Measurements from ENCODE around the gene MINDY4.

MINDY4 gene

DNA sequence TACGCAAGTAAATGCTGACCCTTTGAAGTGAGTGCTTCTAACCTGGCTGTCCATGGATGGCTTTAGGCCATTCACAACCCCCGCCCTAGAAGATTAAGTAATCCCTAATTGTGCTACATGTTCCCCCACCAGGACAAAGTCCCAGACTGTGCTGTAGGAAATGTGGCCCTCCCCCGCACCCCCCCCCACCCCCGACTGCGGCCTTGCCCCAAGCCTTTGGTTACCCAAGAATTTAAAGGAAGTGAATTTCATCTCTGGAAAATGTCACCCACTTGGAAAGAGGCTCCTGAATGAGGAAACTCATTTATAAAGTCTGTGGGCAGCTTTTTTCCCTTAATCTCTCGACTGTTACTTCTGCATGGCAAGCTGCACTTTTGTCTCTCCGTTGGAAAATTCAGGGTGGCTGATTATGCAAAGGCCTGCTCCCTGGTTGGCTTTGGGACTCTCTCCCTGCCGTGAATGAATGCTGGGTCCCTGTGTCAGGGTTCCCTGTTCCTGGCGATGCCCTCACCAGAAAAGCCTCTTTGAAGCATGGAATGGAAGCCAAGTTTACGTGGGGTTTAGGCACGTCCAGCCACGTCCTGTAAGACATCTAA is 109.0 kb downstream of the MINDY4 start:
- Histone ChIP-seq H3K27me3 (ENCODE audit: insufficient read depth, poor library complexity, severe bottlenecking) (no peaks in the 10 kb centered on the region), H3K4me3 (replicated peaks; ENCODE audit: insufficient read depth, low read length) (no peak overlapping the region), H3K27ac (replicated peaks) (no peak overlapping the region)
- DNase-seq (ENCODE audit: low read depth in 1 of 2, low spot score in 1 of 2): no peak
- TF ChIP-seq GABPA (IDR thresholded peaks at IDR 0.05; ENCODE audit: low read depth) (no peak), SPI1 (IDR thresholded peaks at IDR 0.05; ENCODE audit: borderline replicate concordance, low read depth) (0 out of 2 replicates have a peak, but pooled peaks have one; percentile 13)

- Histone ChIP-seq H3K27me3 (ENCODE audit: insufficient read depth, poor library complexity, severe bottlenecking) (no peaks in the 10 kb centered on the region), H3K27ac (replicated peaks) (no peak overlapping the region), H3K4me3 (replicated peaks; ENCODE audit: insufficient read depth, low read length) (no peak overlapping the region)
- TF ChIP-seq, protein P1, sequence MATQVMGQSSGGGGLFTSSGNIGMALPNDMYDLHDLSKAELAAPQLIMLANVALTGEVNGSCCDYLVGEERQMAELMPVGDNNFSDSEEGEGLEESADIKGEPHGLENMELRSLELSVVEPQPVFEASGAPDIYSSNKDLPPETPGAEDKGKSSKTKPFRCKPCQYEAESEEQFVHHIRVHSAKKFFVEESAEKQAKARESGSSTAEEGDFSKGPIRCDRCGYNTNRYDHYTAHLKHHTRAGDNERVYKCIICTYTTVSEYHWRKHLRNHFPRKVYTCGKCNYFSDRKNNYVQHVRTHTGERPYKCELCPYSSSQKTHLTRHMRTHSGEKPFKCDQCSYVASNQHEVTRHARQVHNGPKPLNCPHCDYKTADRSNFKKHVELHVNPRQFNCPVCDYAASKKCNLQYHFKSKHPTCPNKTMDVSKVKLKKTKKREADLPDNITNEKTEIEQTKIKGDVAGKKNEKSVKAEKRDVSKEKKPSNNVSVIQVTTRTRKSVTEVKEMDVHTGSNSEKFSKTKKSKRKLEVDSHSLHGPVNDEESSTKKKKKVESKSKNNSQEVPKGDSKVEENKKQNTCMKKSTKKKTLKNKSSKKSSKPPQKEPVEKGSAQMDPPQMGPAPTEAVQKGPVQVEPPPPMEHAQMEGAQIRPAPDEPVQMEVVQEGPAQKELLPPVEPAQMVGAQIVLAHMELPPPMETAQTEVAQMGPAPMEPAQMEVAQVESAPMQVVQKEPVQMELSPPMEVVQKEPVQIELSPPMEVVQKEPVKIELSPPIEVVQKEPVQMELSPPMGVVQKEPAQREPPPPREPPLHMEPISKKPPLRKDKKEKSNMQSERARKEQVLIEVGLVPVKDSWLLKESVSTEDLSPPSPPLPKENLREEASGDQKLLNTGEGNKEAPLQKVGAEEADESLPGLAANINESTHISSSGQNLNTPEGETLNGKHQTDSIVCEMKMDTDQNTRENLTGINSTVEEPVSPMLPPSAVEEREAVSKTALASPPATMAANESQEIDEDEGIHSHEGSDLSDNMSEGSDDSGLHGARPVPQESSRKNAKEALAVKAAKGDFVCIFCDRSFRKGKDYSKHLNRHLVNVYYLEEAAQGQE (IDR thresholded peaks at IDR 0.05; ENCODE audit: insufficient replicate concordance, low read depth): no peak
- no peak for TF ChIP-seq GABPA (IDR thresholded peaks at IDR 0.05; ENCODE audit: low read depth)
- no peak for TF ChIP-seq SPI1 (IDR thresholded peaks at IDR 0.05; ENCODE audit: borderline replicate concordance, low read depth)
- no peak for TF ChIP-seq POLR2AphosphoS5 (IDR thresholded peaks at IDR 0.05; ENCODE audit: low read depth)
- TF ChIP-seq, protein P2, sequence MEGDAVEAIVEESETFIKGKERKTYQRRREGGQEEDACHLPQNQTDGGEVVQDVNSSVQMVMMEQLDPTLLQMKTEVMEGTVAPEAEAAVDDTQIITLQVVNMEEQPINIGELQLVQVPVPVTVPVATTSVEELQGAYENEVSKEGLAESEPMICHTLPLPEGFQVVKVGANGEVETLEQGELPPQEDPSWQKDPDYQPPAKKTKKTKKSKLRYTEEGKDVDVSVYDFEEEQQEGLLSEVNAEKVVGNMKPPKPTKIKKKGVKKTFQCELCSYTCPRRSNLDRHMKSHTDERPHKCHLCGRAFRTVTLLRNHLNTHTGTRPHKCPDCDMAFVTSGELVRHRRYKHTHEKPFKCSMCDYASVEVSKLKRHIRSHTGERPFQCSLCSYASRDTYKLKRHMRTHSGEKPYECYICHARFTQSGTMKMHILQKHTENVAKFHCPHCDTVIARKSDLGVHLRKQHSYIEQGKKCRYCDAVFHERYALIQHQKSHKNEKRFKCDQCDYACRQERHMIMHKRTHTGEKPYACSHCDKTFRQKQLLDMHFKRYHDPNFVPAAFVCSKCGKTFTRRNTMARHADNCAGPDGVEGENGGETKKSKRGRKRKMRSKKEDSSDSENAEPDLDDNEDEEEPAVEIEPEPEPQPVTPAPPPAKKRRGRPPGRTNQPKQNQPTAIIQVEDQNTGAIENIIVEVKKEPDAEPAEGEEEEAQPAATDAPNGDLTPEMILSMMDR (IDR thresholded peaks at IDR 0.05; ENCODE audit: insufficient read depth, low read length): no peak
- no peak for DNase-seq (ENCODE audit: low read depth in 1 of 2, low spot score in 1 of 2)
Measured at GRCh38 chr7:30880941-30881340, 109.7 kb downstream of the MINDY4 start.

- Histone ChIP-seq H3K27me3 (ENCODE audit: insufficient read depth, poor library complexity, severe bottlenecking) (no peaks in the 10 kb centered on the region), H3K27ac (replicated peaks) (no peak overlapping the region), H3K4me3 (replicated peaks; ENCODE audit: insufficient read depth, low read length) (no peak overlapping the region)
- TF ChIP-seq, protein P1 (IDR thresholded peaks at IDR 0.05; ENCODE audit: insufficient replicate concordance, low read depth): no peak
- no peak for TF ChIP-seq POLR2AphosphoS5 (IDR thresholded peaks at IDR 0.05; ENCODE audit: low read depth)
- no peak for DNase-seq (ENCODE audit: low read depth in 1 of 2, low spot score in 1 of 2)
Measured at GRCh38 chr7:30881448-30881847, 110.2 kb downstream of the MINDY4 start.

DNA sequence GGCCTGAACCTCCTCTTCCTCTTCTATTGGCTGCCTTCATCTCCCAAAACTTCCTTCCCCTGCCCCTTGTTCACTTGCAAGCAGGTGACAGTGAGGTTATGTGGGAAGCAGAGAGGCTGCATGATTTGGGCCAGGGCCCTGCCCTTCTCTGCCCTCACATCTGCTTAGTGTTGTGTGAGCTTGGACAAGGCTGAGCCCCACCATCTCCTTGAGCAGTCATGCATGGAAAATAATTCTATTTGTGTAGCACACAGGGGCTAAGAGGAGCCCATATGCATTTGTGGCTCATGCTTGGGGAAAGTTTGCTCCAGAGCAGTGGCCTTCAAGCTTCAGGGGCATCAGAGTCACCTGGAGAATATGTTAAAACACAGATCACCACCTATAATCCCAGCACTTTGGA is 113.7 kb downstream of the MINDY4 start:
- TF ChIP-seq, protein P1 (IDR thresholded peaks at IDR 0.05; ENCODE audit: insufficient replicate concordance, low read depth): no peak
- TF ChIP-seq GABPA (IDR thresholded peaks at IDR 0.05; ENCODE audit: low read depth): no peak
- TF ChIP-seq, protein P2 (IDR thresholded peaks at IDR 0.05; ENCODE audit: insufficient read depth, low read length): no peak
- H3K27me3 ChIP-seq (ENCODE audit: insufficient read depth, poor library complexity, severe bottlenecking): no peaks in the 10 kb centered on the region
- no peak overlapping the region for H3K27ac ChIP-seq (replicated peaks)
- H3K4me3 ChIP-seq (replicated peaks; ENCODE audit: insufficient read depth, low read length): no peak overlapping the region
- no peak for DNase-seq (ENCODE audit: low read depth in 1 of 2, low spot score in 1 of 2)

Measured in HL-60 (cell line).